Effector memory CD4-positive, alpha-beta T cell (primary cell): ENCODE results near the gene HDDC3.

Experiments used
- DNase-seq, 3 donors: peaks; one replicate each; pipeline ENCODE4 v3.0.0-alpha.2; 2020
- H3K27ac ChIP-seq: 2 replicates; pipeline ENCODE4 v1.7.0; 2013; ENCODE audit warnings: mild to moderate bottlenecking, low read length, moderate library complexity; ENCODE audit not compliant: insufficient read depth, poor library complexity, severe bottlenecking
- H3K27me3 ChIP-seq: replicated peaks from 2 replicates; pipeline ENCODE4 v1.7.0; 2013; ENCODE audit warnings: mild to moderate bottlenecking, low read length; ENCODE audit not compliant: insufficient read depth, control insufficient read depth, poor library complexity, severe bottlenecking
- H3K36me3 ChIP-seq: 2 replicates; pipeline ENCODE4 v1.7.0; 2013; ENCODE audit warnings: mild to moderate bottlenecking, low read length, moderate library complexity; ENCODE audit not compliant: control insufficient read depth, insufficient read depth
- H3K4me1 ChIP-seq: 2 replicates; pipeline ENCODE4 v1.7.0; 2013; ENCODE audit warnings: low read length, mild to moderate bottlenecking; ENCODE audit not compliant: control insufficient read depth, insufficient read depth, poor library complexity, severe bottlenecking
- H3K4me3 ChIP-seq: 2 replicates; pipeline ENCODE4 v1.7.0; 2013; ENCODE audit warnings: low read length, low read depth, mild to moderate bottlenecking; ENCODE audit not compliant: insufficient read depth, poor library complexity, severe bottlenecking
- H3K9me3 ChIP-seq: 2 replicates; pipeline ENCODE4 v1.7.0; 2013; ENCODE audit warnings: mild to moderate bottlenecking, low read length, moderate library complexity; ENCODE audit not compliant: control insufficient read depth

HDDC3 gene

DNA sequence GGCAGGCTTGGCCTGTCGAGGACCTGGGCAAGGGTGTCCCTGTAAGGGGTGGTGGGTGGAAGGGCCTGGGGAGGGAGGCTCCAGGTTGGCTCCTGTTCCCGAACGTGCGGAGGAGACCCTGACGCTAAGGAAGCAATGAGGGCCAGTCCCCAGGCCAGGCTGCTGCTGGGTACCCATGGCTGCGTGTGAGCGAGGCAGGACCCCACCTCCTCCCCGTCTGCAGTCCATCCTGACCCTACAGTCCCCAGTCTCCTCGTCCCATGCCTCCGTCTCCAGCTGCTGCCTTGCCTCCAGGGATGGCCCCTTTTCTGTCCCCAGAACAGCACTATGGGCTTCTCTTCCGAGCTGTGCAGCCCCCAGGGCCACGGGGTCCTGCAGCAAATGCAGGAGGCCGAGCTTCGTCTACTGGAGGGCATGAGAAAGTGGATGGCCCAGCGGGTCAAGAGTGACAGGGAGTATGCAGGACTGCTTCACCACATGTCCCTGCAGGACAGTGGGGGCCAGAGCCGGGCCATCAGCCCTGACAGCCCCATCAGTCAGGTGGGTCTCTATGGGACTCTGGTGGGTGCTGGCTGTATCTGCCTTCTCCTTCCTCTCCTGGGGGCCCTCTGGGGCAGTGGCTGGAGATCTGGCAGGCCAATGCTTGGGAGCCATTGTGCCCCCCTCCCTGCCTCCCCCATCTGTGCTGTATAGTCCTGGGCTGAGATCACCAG is 47.5 kb downstream of the HDDC3 start:
- Histone ChIP-seq H3K4me3 (no peak overlapping the region), H3K27ac (no peak overlapping the region), H3K27me3 (no peaks in the 10 kb centered on the region), H3K9me3 (no peaks in the 10 kb centered on the region), H3K36me3 (peaks cover 21% of the 10 kb centered on the region), H3K4me1 (no peaks in the 10 kb centered on the region)
- no peak for DNase-seq

DNA sequence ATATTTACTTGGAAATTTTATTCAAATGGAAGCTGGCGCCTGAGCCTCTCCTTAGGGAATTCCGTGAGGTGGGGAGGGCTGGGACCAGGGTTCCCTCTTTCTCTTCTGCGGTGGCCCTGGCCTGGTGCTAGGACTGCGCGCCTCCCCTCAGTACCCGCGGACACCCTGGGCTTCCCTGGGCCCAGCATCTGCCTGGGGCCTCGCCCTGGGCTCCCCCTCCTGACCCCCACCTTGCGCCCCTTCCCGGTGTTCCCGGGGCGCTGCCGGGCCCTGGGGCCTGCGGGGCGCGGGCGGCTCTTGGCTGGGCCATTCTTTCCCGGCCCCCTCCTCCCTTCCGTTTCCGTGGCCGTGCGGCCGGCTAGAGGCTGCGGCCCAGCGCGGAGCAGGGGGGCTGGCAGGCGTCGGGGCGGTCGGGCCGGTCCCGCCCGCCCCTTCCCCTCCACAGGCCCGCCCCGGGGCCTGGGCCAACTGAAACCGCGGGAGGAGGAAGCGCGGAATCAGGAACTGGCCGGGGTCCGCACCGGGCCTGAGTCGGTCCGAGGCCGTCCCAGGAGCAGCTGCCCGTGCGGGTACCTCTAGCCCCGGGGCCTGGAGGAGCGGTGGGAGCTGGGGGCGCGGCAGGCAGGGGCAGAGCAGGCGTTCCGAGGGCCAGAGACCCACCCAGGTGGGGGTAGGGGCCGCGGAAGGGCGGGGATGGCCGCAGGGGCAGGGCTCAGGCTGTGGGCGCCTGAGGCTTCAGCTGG is 48.2 kb downstream of the HDDC3 start, which contains the start of gene FES:
TSS of gene FES (plus strand) at position 529 of the 743 bp plus-strand sequence. CDS start 542 bp downstream, outside the sequence.
- Histone ChIP-seq H3K27ac (no peak within 1 kb of the TSS), H3K4me1 (no peaks in the 10 kb centered on the region), H3K27me3 (no peaks in the 10 kb centered on the region), H3K36me3 (peaks cover 28% of the 10 kb centered on the region), H3K9me3 (no peaks in the 10 kb centered on the region), H3K4me3 (no peak within 1 kb of the TSS)
- no peak for DNase-seq

DNA sequence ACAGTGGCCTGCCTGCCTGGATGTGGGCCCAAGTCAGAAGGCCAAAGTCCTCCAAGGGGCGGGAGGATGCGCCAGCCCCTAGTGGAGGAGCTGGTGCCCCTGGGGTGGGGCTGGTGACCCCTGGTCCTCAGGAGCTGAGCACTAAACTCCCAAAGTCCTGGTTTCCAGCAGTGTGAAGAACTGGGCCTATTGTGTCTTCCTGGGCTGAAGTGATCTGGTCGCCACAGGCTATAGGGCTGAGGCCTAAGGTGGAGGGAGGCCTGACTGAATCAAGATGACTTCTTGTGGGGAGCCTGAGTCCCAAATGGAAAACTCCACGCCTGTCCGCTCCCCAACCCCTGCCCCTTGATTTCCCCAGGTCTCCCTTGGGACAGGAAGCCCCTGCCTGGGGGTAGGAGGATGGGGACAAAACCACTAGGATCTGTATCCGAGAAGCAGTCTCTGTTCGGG is 48.8 kb downstream of the HDDC3 start:
- H3K27ac ChIP-seq: no peak overlapping the region

DNA sequence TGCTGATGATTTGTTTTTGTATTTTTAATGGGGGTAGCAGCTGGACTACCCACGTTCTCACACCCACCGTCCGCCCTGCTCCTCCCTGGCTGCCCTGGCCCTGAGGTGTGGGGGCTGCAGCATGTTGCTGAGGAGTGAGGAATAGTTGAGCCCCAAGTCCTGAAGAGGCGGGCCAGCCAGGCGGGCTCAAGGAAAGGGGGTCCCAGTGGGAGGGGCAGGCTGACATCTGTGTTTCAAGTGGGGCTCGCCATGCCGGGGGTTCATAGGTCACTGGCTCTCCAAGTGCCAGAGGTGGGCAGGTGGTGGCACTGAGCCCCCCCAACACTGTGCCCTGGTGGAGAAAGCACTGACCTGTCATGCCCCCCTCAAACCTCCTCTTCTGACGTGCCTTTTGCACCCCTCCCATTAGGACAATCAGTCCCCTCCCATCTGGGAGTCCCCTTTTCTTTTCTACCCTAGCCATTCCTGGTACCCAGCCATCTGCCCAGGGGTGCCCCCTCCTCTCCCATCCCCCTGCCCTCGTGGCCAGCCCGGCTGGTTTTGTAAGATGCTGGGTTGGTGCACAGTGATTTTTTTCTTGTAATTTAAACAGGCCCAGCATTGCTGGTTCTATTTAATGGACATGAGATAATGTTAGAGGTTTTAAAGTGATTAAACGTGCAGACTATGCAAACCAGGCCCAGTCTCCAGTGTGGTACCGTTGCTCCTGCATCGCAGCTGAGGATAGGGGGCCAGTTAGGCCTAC is 49.4 kb downstream of the HDDC3 start:
- no peak overlapping the region for H3K27ac ChIP-seq
- no peaks in the 10 kb centered on the region for H3K9me3 ChIP-seq
- no peaks in the 10 kb centered on the region for H3K4me1 ChIP-seq
- H3K36me3 ChIP-seq: peaks cover 40% of the 10 kb centered on the region
- H3K4me3 ChIP-seq: no peak overlapping the region
- H3K27me3 ChIP-seq: no peaks in the 10 kb centered on the region
- no peak for DNase-seq

More for the DNA sequence above, 48.8 kb downstream of the HDDC3 start:
- no peaks in the 10 kb centered on the region for H3K4me1 ChIP-seq
- H3K9me3 ChIP-seq: no peaks in the 10 kb centered on the region
- peaks cover 34% of the 10 kb centered on the region for H3K36me3 ChIP-seq
- H3K4me3 ChIP-seq: no peak overlapping the region
- DNase-seq: no peak
- H3K27me3 ChIP-seq: no peaks in the 10 kb centered on the region

- Histone ChIP-seq H3K4me1 (no peaks in the 10 kb centered on the region), H3K9me3 (no peaks in the 10 kb centered on the region), H3K4me3 (no peak overlapping the region), H3K27ac (no peak overlapping the region), H3K27me3 (no peaks in the 10 kb centered on the region), H3K36me3 (peaks cover 48% of the 10 kb centered on the region)
- DNase-seq: no peak
Measured at GRCh38 chr15:90881978-90882721, 50.2 kb downstream of the HDDC3 start.

GRCh38 chr15:90881181-90881977 is 51.0 kb downstream of the HDDC3 start:
- Histone ChIP-seq H3K36me3 (peaks cover 56% of the 10 kb centered on the region), H3K27ac (no peak overlapping the region), H3K9me3 (no peaks in the 10 kb centered on the region), H3K27me3 (no peaks in the 10 kb centered on the region), H3K4me3 (no peak overlapping the region), H3K4me1 (no peaks in the 10 kb centered on the region)
- no peak for DNase-seq

- Histone ChIP-seq H3K4me1 (no peaks in the 10 kb centered on the region), H3K4me3 (no peak overlapping the region), H3K27me3 (no peaks in the 10 kb centered on the region), H3K36me3 (peaks cover 58% of the 10 kb centered on the region), H3K27ac (no peak overlapping the region), H3K9me3 (no peaks in the 10 kb centered on the region)
- DNase-seq: no peak
Measured at GRCh38 chr15:90880381-90881145, 51.8 kb downstream of the HDDC3 start.
